ENCODE data around the gene DTNB. TPM values are rescaled to one million over a fixed set of nuclear protein-coding genes. Genes with fewer than 3 reads are reported as not detected.

The DTNB gene
- total and polyA plus RNA-seq, 2 donors (not counting 1 experiment from before 2014, with no cell fraction given), result 25.7 to 37.3 TPM

DNA sequence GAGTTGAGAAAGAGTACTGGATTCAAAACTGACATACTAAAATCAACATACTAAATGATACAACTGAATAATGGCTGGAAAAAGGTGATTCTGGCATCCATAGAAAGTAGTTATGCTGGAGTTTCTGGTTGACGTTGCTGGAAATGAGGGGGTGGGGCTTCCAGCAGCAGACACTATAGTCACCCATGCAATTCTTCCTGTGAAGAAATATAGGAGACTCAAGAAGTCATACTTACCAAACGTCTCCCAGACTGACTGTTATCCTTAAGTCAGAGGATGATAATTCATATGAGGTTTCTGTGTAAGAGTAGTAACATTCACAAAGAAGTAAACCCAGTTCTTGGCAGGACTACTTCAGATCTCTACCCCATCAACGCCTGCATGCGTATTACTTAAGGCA lies 23.6 kb downstream of the DTNB start:
- Mint-ChIP-seq H3K27me3 (no peaks in the 10 kb centered on the region), H3K27ac (no peak overlapping the region), H3K4me1 (no peaks in the 10 kb centered on the region), H3K4me3 (no peak overlapping the region), H3K9me3 (ENCODE audit: insufficient read depth) (no peaks in the 10 kb centered on the region)
- H3K79me2 ChIP-seq (ENCODE audit: control insufficient read depth, insufficient read depth, low read length), result peaks cover 7% of the 10 kb centered on the region
- H3K4me3 ChIP-seq (ENCODE audit: control extremely low read depth in 1 of 5, extremely low read depth in 1 of 5, insufficient read depth in 1 of 5, low read depth in 2 of 5, low read length in 4 of 5), result no peak overlapping the region
- DNase-seq (no peak), ATAC-seq (ENCODE audit: low read depth) (no peak)
- H3K9ac ChIP-seq (ENCODE audit: low read length), result no peak overlapping the region
- H3K36me3 ChIP-seq (replicated peaks in 1 of 2; ENCODE audit: control extremely low read depth in 1 of 2, control insufficient read depth in 1 of 2, extremely low read depth in 1 of 2, insufficient read depth in 2 of 2, low read length in 1 of 2), result peaks cover 0 to 8% of the 10 kb centered on the region in 2 experiments
- no peaks in the 10 kb centered on the region for H3K9me3 ChIP-seq (ENCODE audit: control extremely low read depth in 1 of 3, control insufficient read depth in 2 of 3, insufficient read depth in 1 of 3, low read length in 2 of 3)
- intact Hi-C loops (cut with micrococcal nuclease), result no loop called here
- no peaks in the 10 kb centered on the region for H3K27me3 ChIP-seq (replicated peaks in 1 of 4; ENCODE audit: control extremely low read depth in 1 of 4, control insufficient read depth in 3 of 4, insufficient read depth in 4 of 4, low read length in 3 of 4)
- ChIA-PET POLR2A (no interaction called here), CTCF (no interaction called here)
- no peak overlapping the region for H2AFZ ChIP-seq (ENCODE audit: insufficient read depth, low read depth, low read length, poor library complexity, severe bottlenecking)
- no peak overlapping the region for H3K27ac ChIP-seq (ENCODE audit: low read length in 2 of 2)
- no peaks in the 10 kb centered on the region for H3K4me1 ChIP-seq (ENCODE audit: control insufficient read depth in 2 of 2, insufficient read depth in 2 of 2, low read length in 2 of 2)
- H3K4me2 ChIP-seq (replicated peaks; ENCODE audit: low read depth, low read length, poor library complexity, severe bottlenecking), result no peak overlapping the region
- TF ChIP-seq, protein P1, sequence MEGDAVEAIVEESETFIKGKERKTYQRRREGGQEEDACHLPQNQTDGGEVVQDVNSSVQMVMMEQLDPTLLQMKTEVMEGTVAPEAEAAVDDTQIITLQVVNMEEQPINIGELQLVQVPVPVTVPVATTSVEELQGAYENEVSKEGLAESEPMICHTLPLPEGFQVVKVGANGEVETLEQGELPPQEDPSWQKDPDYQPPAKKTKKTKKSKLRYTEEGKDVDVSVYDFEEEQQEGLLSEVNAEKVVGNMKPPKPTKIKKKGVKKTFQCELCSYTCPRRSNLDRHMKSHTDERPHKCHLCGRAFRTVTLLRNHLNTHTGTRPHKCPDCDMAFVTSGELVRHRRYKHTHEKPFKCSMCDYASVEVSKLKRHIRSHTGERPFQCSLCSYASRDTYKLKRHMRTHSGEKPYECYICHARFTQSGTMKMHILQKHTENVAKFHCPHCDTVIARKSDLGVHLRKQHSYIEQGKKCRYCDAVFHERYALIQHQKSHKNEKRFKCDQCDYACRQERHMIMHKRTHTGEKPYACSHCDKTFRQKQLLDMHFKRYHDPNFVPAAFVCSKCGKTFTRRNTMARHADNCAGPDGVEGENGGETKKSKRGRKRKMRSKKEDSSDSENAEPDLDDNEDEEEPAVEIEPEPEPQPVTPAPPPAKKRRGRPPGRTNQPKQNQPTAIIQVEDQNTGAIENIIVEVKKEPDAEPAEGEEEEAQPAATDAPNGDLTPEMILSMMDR (IDR thresholded peaks at IDR 0.05), result no peak
- TF ChIP-seq EZH2 (IDR thresholded peaks at IDR 0.05; ENCODE audit: borderline replicate concordance, insufficient read depth, low read depth, low read length, poor library complexity, severe bottlenecking), result no peak
- no peaks in the 10 kb centered on the region for H4K20me1 ChIP-seq (ENCODE audit: control insufficient read depth, insufficient read depth, low read length, poor library complexity, severe bottlenecking)
- no CpG with 5 or more reads among the region's 4 CpGs for WGBS (ENCODE audit: insufficient coverage)

DNA sequence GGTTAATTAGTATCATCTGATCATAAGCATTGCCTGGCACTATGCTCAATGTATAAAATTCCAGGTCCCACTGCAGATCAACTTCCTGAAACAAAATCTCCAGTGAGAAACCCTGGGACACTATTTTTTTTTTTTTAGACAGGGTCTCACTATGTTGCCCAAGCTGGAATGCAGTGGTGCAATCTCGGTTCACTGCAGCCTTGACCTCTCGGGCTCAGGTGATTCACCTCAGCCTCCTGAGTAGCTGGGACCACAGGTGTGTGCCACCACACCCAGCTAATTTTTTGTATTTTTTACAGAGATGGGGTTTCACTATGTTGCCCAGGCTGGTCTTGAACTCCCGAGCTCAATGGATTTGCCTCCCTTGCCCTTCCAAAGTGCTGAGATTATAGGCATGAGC lies 31.1 kb downstream of the DTNB start:
- Histone ChIP-seq H4K20me1 (ENCODE audit: control insufficient read depth, insufficient read depth, low read length, poor library complexity, severe bottlenecking) (no peaks in the 10 kb centered on the region), H3K79me2 (ENCODE audit: control insufficient read depth, insufficient read depth, low read length) (no peaks in the 10 kb centered on the region), H3K27ac (ENCODE audit: low read length in 2 of 2) (no peak overlapping the region), H2AFZ (ENCODE audit: insufficient read depth, low read depth, low read length, poor library complexity, severe bottlenecking) (no peak overlapping the region), H3K36me3 (replicated peaks in 1 of 2; ENCODE audit: control extremely low read depth in 1 of 2, control insufficient read depth in 1 of 2, extremely low read depth in 1 of 2, insufficient read depth in 2 of 2, low read length in 1 of 2) (peaks cover 0 to 2% of the 10 kb centered on the region in 2 experiments), H3K27me3 (replicated peaks in 1 of 4; ENCODE audit: control extremely low read depth in 1 of 4, control insufficient read depth in 3 of 4, insufficient read depth in 4 of 4, low read length in 3 of 4) (no peaks in the 10 kb centered on the region), H3K4me1 (ENCODE audit: control insufficient read depth in 2 of 2, insufficient read depth in 2 of 2, low read length in 2 of 2) (no peaks in the 10 kb centered on the region), H3K4me2 (replicated peaks; ENCODE audit: low read depth, low read length, poor library complexity, severe bottlenecking) (no peak overlapping the region), H3K4me3 (ENCODE audit: control extremely low read depth in 1 of 5, extremely low read depth in 1 of 5, insufficient read depth in 1 of 5, low read depth in 2 of 5, low read length in 4 of 5) (no peak overlapping the region), H3K9ac (ENCODE audit: low read length) (no peak overlapping the region), H3K9me3 (ENCODE audit: control extremely low read depth in 1 of 3, control insufficient read depth in 2 of 3, insufficient read depth in 1 of 3, low read length in 2 of 3) (no peaks in the 10 kb centered on the region)
- no peaks in the 10 kb centered on the region for H3K4me1 Mint-ChIP-seq
- no peaks in the 10 kb centered on the region for H3K9me3 Mint-ChIP-seq (ENCODE audit: insufficient read depth)
- intact Hi-C loops (cut with micrococcal nuclease), result no loop called here
- DNase-seq, result no peak
- CTCF ChIA-PET, result interaction anchor here (0.8 kb wide), 1 partner anchor 15 kb away, joined by 3 read pairs; no protein-coding TSS in a partner anchor
- no peak for ATAC-seq (ENCODE audit: low read depth)
- H3K27ac Mint-ChIP-seq, result no peak overlapping the region
- 100% methylated on average over 1 of the region's 3 CpGs for WGBS (ENCODE audit: insufficient coverage)
- no peaks in the 10 kb centered on the region for H3K27me3 Mint-ChIP-seq
- POLR2A ChIA-PET, result no interaction called here
- TF ChIP-seq, protein P1 (IDR thresholded peaks at IDR 0.05), result no peak
- TF ChIP-seq EZH2 (IDR thresholded peaks at IDR 0.05; ENCODE audit: borderline replicate concordance, insufficient read depth, low read depth, low read length, poor library complexity, severe bottlenecking), result no peak
- no peak overlapping the region for H3K4me3 Mint-ChIP-seq

Measured in B cell (primary cell).